Measurements from ENCODE around the gene DCAF8.

- TF ChIP-seq EZH2phosphoT487 (IDR thresholded peaks at IDR 0.05; ENCODE audit: low read depth) (no peak), CTCF (IDR thresholded peaks at IDR 0.05; ENCODE audit: low read depth, low read length) (no peak)
These were observed 6.5 kb downstream of the DCAF8 start for GRCh38 chr1:160255781-160256300.
